ENCODE results near the gene SCAF4.

SCAF4 gene

DNA sequence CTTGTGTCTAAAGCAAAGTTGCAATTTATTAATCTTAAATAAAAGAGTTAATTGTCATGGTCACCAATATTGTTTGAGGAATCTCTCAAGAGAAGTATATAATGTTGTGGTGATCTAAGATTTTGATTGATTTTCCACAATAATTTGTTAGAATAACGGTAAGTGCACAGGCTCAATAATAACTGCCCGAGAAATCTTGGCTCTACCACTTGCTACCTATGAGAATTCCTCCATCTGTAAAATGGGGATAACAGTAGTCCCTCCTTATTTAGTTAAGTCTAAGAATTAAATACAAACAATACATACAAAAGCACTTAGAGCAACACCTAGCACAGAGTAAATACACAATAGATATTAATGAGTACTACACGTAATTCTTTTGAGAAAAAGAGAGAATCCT lies 18.8 kb downstream of the SCAF4 start:
- DNase-seq (ENCODE audit: low read depth in 2 of 2), result no peak

GRCh38 chr21:31711745-31712285 lies 20.1 kb downstream of the SCAF4 start:
- no peak for DNase-seq (ENCODE audit: low read depth in 2 of 2)

DNA sequence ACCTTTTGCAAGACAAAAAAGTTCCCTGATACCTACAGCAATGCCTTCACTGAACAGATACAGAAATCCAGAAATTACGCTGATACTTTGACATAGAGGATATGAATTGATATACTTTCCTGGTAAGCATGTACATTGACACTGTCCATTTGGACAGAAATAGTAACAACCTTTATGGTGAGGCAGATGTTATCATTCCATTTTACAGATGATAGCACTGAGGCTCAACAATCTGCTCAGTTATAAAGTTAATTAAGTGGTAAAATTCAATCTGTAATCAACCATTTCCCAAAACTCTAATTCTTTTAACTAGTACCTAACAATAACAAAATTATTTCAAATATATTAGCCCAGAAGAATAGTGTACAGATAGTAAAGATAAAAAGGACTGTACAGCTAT lies 20.6 kb downstream of the SCAF4 start:
- no peak for DNase-seq (ENCODE audit: low read depth in 2 of 2)

DNA sequence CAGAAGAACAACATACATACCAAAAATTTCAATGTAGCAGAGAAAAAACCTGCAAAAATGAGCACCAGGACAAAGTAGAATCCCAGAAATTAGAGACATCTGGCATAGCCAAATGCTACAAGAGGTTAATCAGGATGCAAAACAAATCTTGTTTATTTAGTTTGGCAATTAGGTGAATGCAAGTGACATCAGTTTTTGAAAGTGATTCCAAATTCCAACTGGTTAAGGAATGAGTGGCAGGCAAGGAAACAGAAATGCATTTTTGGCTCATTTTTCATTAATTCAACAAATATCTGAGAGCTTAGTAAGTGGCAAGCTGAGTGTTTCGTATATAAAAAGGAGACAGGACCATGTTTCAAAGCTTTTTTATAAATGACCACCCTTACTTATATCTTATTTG lies 21.3 kb downstream of the SCAF4 start:
- DNase-seq (ENCODE audit: low read depth in 2 of 2), result no peak

GRCh38 chr21:31708541-31708940 lies 23.4 kb downstream of the SCAF4 start:
- no peak for DNase-seq (ENCODE audit: low read depth in 2 of 2)

GRCh38 chr21:31707499-31707898 lies 24.4 kb downstream of the SCAF4 start:
- no peak for DNase-seq (ENCODE audit: low read depth in 2 of 2)

- DNase-seq (ENCODE audit: low read depth in 2 of 2), result no peak
Observed at GRCh38 chr21:31706562-31706961, 25.4 kb downstream of the SCAF4 start.

DNA sequence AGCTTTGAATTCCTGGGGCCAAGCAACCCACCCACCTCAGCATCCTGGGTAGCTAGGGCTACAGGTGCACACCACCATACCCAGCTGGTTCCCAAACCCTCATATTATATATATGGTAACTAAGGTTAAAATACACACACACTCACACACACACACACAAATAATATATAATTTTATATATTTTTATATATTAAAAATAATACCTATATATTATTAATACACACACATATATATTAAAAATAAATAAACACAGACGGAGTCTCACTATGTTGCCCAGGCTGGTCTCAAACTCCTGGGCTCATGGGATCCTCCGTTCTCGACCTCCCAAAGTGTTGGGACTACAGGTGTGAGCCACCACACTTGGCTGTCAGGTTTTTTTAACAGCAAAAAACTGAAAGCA lies 31.9 kb downstream of the SCAF4 start:
- DNase-seq (ENCODE audit: low read depth in 2 of 2), result no peak

- no peak for DNase-seq (ENCODE audit: low read depth in 2 of 2)
Observed at GRCh38 chr21:31698461-31698860, 33.5 kb downstream of the SCAF4 start.

DNA sequence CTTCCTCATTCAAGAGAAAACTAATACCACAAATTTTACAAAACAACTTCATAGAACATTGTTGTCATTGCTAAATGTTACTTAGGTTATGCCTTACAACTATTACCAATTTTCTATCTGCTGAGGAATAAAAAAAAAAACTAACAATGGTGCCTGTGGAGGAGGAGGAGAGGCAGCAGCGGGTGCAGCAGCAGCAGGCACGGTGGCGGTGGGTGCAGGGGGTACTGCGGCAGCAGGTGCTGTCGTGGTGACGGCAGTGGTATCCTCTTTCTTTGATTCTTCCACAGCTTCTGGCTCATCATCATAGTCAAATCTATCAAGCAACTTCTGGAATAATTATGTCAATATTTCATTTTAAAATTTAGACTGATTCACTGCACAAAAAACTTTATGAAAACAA lies 35.5 kb downstream of the SCAF4 start:
- DNase-seq (ENCODE audit: low read depth in 2 of 2), result no peak

DNA sequence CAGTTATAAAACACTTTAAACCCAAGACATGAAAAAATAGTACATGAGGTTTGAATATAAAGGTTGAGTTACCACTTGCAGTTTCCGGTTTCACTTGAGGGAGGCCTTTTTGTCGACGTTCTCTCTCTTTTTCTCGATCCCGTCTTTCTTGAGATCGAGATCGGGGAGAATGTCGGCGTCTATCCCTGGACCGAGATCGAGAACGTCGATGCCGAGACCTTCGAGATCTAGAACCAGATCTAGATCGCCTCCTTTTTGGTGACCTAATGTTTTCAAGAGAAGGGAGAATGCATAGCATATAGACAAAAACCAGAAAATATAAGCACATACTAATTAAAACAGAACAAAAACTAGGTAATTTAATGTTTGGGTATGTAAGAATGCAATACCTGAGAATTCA lies 38.7 kb downstream of the SCAF4 start:
- DNase-seq (ENCODE audit: low read depth in 2 of 2), result no peak

- DNase-seq (ENCODE audit: low read depth in 2 of 2), result no peak
Observed at GRCh38 chr21:31688603-31689368, 43.1 kb downstream of the SCAF4 start.

DNA sequence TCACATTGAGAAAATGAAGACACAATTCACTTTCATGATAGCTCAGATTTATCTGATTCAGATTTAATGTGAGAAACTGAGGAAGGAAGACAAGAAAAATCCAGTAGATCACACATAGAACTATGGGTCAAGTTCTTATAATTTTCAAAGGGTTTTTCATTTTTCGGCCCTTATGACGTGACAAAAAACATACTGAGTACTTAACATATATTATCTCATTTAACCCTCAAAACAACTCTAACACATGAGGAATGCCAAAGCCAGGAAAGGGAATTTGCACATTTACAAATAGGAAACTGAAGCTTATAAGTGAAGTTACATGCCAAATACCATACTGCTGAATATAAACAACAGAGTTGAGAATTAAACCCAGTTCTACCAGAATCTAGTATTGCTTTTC lies 44.8 kb downstream of the SCAF4 start:
- no peak for DNase-seq (ENCODE audit: low read depth in 2 of 2)

DNA sequence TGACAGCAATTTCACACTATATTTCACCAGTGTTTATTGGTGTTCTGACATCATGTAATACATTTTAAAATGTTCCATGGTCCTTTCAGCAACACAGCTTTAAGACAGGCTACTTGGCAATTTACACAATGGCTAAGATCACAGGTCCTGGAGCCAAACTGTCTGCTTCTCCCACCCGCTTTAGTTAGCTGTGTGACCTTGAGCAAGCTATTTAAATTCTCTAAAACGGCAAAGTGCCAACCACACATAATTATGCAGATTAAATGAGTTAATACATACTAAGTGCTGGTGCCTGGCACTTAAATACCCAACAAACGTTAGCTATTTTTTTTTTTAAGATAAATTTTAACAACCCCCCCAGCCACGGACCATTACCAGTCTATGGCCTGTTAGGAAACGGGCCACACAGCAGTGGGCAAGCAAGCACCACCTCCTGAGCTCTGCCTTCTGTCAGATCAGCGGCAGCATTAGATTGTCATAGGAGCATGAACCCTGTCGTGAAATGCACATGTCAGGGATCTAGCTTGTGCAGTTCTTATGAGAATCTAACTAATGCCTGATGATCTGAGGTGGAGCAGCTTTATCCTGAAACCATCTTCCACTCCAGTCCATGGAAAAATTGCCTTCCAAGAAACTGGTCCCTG lies 45.5 kb downstream of the SCAF4 start:
- no peak for DNase-seq (ENCODE audit: low read depth in 2 of 2)

GRCh38 chr21:31684918-31685317 lies 47.0 kb downstream of the SCAF4 start:
- no peak for DNase-seq (ENCODE audit: low read depth in 2 of 2)

- no peak for DNase-seq (ENCODE audit: low read depth in 2 of 2)
Observed at GRCh38 chr21:31683029-31683428, 48.9 kb downstream of the SCAF4 start.

DNA sequence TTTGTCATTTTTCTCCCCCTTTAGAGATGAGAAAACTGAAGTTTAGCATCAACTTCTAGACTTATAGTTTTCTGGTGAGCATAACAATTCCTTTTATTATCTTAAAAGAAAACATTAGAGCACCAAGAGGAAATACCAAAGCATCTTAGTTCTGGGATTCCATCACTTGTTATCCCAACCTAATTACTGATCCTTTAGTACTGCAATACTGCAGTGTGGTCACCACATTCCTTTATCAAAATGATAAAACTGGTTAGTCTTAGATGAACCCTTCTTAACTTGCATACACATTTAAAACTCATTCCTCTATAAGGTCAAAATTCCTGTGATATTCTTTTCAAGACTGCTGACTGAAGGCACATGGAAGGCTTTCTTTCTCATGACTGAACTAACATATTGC lies 49.3 kb downstream of the SCAF4 start:
- DNase-seq (ENCODE audit: low read depth in 2 of 2), result no peak

DNA sequence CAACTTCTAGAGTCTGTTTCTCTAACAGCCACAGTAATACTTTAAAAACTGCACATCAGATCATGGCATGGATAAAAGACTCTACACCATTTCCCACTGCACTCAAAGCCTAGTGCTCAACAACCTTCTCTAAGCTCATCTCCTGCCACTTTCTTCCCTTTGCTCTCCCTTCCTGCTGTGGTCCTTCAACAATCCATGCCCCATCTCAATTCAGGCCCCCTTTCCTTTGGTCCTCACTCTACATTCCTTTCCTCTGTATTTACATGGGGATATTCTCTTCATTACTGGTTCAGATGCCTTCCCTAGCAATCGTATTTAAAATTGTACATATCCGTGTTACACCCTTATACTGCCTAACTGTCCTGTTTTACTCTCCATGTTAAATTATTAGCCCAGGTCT lies 53.4 kb downstream of the SCAF4 start:
- no peak for DNase-seq (ENCODE audit: low read depth in 2 of 2)

DNA sequence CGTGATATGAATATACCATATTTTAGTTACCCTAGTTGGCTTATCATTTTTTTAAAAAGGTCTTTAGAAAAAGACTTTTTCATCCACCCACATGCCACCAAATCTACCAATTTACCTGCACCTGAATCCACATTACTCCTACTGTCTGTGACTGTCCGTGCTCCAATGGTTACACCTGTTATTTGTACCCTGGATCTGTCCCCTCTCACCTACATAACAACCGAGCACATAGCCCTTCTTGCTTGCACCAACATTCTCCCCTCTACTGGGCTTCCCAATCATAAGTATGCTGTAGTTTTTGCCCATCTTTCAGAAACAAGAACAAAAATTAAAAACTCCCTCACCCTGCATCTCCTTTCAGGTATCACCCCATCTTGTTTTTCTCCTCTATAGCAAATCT lies 54.9 kb downstream of the SCAF4 start:
- no peak for DNase-seq (ENCODE audit: low read depth in 2 of 2)

DNA sequence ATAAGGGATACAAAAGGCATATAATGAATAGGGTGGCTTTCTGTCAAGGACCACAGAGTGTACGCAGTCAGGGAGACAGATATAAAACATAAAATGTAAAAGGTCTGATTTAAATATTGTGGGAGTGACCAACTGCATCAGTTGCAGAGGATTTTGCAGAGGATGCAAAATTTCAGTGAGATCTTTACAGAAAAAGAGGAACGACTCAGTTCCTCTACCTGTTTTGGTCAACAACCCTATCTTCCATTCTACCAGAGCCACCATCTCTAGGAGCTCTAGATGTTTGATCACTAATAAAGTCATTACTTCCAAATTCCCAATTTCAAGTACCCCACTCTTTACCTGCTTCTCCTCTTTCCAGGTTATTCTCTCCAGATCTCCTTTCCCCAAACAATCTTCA lies 56.0 kb downstream of the SCAF4 start:
- no peak for DNase-seq (ENCODE audit: low read depth in 2 of 2)

DNA sequence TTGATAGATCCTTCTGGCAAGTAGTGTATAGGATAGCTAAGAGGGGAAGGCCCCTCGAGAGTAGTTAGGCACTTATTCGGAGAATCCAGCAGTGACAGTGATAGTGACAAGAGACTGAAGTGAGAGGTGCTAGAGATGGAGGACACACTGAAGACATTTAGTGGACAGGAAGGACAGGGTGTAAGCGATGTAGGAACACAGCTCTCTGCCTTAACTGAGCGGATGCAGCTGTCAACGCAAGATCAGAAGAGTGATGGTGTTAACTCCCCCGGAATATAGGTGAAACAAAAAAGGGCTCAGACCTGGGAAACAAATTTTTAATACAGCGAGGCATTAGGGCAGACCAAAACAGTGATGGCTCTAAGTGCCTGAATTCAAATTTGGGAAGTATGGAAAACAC lies 56.6 kb downstream of the SCAF4 start:
- no peak for DNase-seq (ENCODE audit: low read depth in 2 of 2)

DNA sequence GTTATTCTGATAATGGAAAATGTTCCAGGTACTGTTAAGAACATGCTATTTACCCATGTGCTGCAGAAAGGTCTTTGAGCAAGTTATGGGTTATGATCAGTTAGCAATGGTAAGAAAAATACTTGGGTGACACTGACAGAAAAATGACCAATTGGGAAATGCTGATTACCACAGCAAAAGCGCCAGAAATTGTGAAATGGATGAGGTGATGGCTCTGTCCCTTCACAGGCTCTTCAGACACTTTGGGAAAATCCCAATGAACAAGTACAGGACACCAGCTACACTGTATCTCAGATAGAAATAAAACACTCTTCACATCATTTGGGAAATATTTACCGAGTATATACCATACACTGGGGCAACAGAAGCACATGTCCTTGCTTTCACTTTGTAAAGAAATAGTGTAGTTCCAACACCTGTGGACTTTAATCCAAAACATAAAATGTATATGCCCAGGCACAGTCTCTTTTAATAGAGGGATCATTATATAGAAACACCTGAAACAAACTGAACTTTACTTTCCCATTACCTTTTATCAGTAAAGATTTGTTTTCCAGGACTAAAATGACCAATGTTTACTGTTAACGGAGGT lies 58.5 kb downstream of the SCAF4 start:
- DNase-seq (ENCODE audit: low read depth in 2 of 2), result no peak

DNA sequence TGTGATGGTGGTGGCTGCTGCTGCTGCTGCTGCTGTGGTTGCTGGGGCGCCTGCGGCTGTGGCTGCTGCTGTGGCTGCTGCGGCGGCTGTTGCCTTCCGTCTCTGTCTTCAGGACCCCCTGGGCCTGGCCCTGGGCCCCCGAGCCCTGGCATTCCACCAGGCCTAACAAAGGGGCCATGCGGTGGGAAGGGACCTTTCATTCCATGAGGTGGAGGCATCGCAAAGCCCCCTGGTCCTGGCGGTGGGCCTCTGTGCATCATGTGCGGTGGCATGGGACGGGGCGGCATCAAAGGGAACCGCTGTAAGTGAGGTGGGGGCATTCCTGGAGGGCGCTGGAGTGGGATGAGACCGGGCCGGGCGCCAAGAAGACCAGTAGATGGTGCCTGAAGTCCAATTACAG lies 60.0 kb downstream of the SCAF4 start:
- no peak for DNase-seq (ENCODE audit: low read depth in 2 of 2)
